ENCODE measurements around the gene OGFR.

DNA sequence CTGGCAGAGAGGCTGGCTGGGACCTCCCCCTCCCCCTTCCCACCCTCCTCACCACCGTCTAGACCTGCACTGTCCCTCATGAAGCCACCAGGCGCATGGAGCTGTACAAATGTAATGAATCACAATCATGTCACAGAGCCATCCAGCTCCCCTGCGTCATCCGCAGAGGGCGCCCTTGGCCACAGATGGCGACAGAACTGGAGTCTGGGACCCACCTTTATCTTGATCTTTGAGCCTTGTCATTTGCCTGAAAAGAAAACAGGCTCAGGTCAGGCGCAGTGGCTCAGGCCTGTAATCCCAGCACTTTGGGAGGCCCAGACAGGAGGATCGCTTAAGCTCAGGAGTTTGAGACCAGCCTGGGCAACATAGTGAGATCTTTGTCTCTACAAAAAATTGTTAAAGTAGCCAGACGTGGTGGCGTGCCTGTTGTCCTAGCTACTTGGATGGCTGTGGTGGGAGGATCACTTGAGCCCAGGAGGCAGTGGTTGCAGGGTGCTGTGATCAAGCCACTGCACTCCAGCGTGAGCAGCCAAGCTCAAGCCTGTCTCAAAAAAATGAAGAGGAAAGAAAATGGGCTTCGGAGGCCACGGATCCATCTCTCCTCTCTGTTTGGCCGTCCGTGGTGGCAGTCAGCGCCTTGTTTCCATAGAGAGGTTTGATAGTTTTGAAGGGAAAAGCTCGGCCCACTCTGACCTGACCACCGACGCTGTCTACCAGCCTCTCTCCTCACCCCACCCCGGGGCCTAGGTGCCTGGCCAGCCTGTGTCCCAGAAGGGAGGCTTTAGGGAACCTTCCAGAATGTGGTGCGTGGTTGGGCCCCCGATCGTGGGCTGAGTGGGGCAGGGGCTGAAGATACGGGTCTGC lies 18.4 kb downstream of the OGFR start:
- TF ChIP-seq POLR2A (IDR thresholded peaks at IDR 0.05; ENCODE audit: low read depth, low read length) (no peak), FOS (IDR thresholded peaks at IDR 0.05; ENCODE audit: borderline replicate concordance, insufficient read depth, low read length) (no peak), MYC (IDR thresholded peaks at IDR 0.05; ENCODE audit: low read depth, low read length) (no peak), CTCF (IDR thresholded peaks at IDR 0.05; ENCODE audit: extremely low read depth in 1 of 2, insufficient read depth in 1 of 2, low read depth in 1 of 2, low read length in 2 of 2) (peak; percentile 10 to 17), JUN (IDR thresholded peaks at IDR 0.05; ENCODE audit: borderline replicate concordance, insufficient read depth, insufficient read length, low read depth) (no peak), POLR2AphosphoS5 (IDR thresholded peaks at IDR 0.05; ENCODE audit: insufficient read depth, low read depth, low read length) (no peak)
